Activated T-helper 2 cell treated with anti-CD3 and anti-CD28 coated beads, Interferon-gamma antibody, Interleukin-2, Interleukin-4, amounts not matched to agents 10 μg/mL and 5 μg/mL and 100 μg/mL, durations not matched to agents 14 hours and 24 hours and 36 hours (primary cell): ENCODE results near the gene PRC1. TPM values are rescaled to one million over a fixed set of nuclear protein-coding genes. Genes with fewer than 3 reads are reported as not detected.

ENCODE experiments used
- DNase-seq: peaks from one replicate; pipeline ENCODE4 v3.0.0; 2021; ENCODE audit warnings: low spot score
- H3K27ac Mint-ChIP-seq: one replicate; pipeline ENCODE4 v1.8.0; 2021; ENCODE audit warnings: mixed read lengths
- H3K27me3 Mint-ChIP-seq: one replicate; pipeline ENCODE4 v1.8.0; 2021; ENCODE audit warnings: low read depth, mixed read lengths
- H3K36me3 Mint-ChIP-seq: one replicate; pipeline ENCODE4 v1.8.0; 2021; ENCODE audit warnings: low read depth, mixed read lengths
- H3K4me1 Mint-ChIP-seq: one replicate; pipeline ENCODE4 v1.8.0; 2021; ENCODE audit warnings: low read depth, mixed read lengths
- H3K4me3 Mint-ChIP-seq: one replicate; pipeline ENCODE4 v1.8.0; 2021; ENCODE audit warnings: low read depth, mild to moderate bottlenecking, moderate library complexity, mixed read lengths
- H3K9me3 Mint-ChIP-seq: one replicate; pipeline ENCODE4 v1.8.0; 2021; ENCODE audit warnings: mixed read lengths
- intact Hi-C: fragments of 100-400 bp; cut with micrococcal nuclease; formaldehyde crosslinking; loops from one replicate; pipeline ENCODE4 v1.15.1; 2023
- total RNA-seq: library from RNA; stranded (reverse); gene quantifications from 2 replicates; pipeline ENCODE4 v1.2.3, GENCODE V29; 2022

PRC1 gene
- total RNA-seq, 1 donor from 2014 or later = 95.2 TPM

DNA sequence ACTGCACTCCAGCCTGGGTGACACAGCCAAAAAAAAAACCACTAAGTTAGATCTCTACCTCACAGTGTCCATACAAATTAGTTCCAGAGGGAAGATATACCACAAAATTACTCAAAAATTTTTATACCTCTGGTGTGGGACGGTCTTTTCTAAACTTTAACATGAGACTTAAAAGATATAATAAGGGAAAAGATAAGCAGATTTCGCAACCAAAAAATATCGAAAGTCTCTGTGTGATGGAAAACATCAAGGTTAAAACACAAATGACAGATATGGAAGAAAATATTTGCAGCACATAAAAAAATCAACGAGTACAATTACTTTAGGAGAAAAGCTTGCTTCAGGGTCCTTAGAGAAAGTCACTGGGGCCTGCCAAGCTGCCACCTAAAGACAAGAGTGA is 72.4 kb downstream of the PRC1 start:
- Mint-ChIP-seq H3K36me3 (peaks cover 66% of the 10 kb centered on the region), H3K27ac (peak overlapping the region; percentile 17), H3K9me3 (no peaks in the 10 kb centered on the region)

GRCh38 chr15:90918835-90919234 is 75.5 kb downstream of the PRC1 start:
- no peaks in the 10 kb centered on the region for H3K9me3 Mint-ChIP-seq
- H3K36me3 Mint-ChIP-seq = peaks cover 83% of the 10 kb centered on the region
- H3K27me3 Mint-ChIP-seq = no peaks in the 10 kb centered on the region
- DNase-seq = no peak
- H3K27ac Mint-ChIP-seq = no peak overlapping the region
- H3K4me3 Mint-ChIP-seq = no peak overlapping the region
- peaks cover 11% of the 10 kb centered on the region for H3K4me1 Mint-ChIP-seq
- intact Hi-C loops = no loop called here

More for the DNA sequence above, 72.4 kb downstream of the PRC1 start:
- Mint-ChIP-seq H3K4me3 (no peak overlapping the region), H3K4me1 (peaks cover 21% of the 10 kb centered on the region), H3K27me3 (no peaks in the 10 kb centered on the region)
- no peak for DNase-seq
- intact Hi-C loops = no loop called here

- no peak overlapping the region for H3K27ac Mint-ChIP-seq
- no peaks in the 10 kb centered on the region for H3K9me3 Mint-ChIP-seq
- no peak for DNase-seq
- H3K4me3 Mint-ChIP-seq = no peak overlapping the region
- intact Hi-C loops = no loop called here
- peaks cover 9% of the 10 kb centered on the region for H3K4me1 Mint-ChIP-seq
- no peaks in the 10 kb centered on the region for H3K27me3 Mint-ChIP-seq
- peaks cover 86% of the 10 kb centered on the region for H3K36me3 Mint-ChIP-seq
Measured at GRCh38 chr15:90918034-90918788, 76.1 kb downstream of the PRC1 start.

DNA sequence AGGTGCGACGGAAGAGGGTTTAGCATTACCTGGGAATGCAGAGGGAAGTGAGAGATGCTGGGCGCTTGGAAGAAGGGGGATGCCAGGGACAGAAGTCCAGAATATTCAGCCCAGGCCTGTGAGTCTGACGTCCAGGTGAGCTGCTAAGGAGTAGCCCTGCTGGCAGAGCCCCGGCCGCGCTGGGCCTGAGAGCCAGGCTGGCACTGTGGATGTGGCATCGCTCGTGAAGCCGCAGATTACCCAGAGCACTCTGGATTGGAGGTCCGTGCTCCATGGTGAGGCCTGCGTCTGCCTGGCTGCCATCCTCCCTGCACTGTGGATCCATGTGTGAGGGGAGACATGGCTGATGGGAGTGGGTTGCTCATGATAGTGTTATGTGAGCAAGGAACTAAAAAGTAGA is 76.8 kb downstream of the PRC1 start:
- H3K4me1 Mint-ChIP-seq = peaks cover 6% of the 10 kb centered on the region
- peaks cover 88% of the 10 kb centered on the region for H3K36me3 Mint-ChIP-seq
- intact Hi-C loops = no loop called here
- no peaks in the 10 kb centered on the region for H3K9me3 Mint-ChIP-seq
- no peaks in the 10 kb centered on the region for H3K27me3 Mint-ChIP-seq
- DNase-seq = no peak
- H3K4me3 Mint-ChIP-seq = no peak overlapping the region
- no peak overlapping the region for H3K27ac Mint-ChIP-seq

DNA sequence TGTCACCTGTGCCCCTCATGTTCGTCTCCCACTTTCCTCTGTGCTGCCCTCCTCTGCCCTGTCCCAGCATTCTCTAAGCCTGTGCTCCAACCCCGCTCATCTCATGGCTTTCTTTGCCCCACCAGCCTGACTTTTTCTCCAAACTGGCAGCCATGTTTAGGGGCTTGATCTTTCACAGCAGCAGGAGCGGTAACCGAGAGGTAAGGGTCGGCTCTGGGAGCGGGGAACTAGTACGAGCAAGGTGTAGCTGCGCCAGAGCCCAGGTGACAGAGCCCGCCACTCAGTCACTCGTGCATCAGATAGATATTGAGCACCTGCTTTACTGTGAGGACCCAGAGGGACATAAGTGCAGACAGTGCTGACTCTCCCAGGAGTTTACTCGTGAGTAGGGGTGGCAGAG is 77.9 kb downstream of the PRC1 start:
- Mint-ChIP-seq H3K27me3 (no peaks in the 10 kb centered on the region), H3K27ac (no peak overlapping the region), H3K4me1 (peaks cover 1% of the 10 kb centered on the region), H3K4me3 (no peak overlapping the region), H3K9me3 (no peaks in the 10 kb centered on the region), H3K36me3 (peaks cover 91% of the 10 kb centered on the region)
- intact Hi-C loops = no loop called here
- no peak for DNase-seq

Other genes starting within 250 kb of the PRC1 start
- gene FURIN, start 125.9 kb downstream of the PRC1 start, total RNA-seq = 564 and 570 TPM in 2 replicates
- gene FES, start 110.0 kb downstream of the PRC1 start, total RNA-seq = 51.9 and 55.8 TPM in 2 replicates
- 200 and 201 TPM in 2 replicates for gene MAN2A2, start 91.2 kb downstream of the PRC1 start, total RNA-seq
- 38.6 and 43.0 TPM in 2 replicates for gene HDDC3, start 62.0 kb downstream of the PRC1 start, total RNA-seq
- 74.1 and 75.7 TPM in 2 replicates for gene UNC45A, start 59.2 kb downstream of the PRC1 start, total RNA-seq
- gene RCCD1, start 39.7 kb downstream of the PRC1 start, total RNA-seq = 30.1 and 31.0 TPM in 2 replicates
- 19.2 and 22.4 TPM in 2 replicates for gene VPS33B, start 28.1 kb upstream of the PRC1 start, total RNA-seq
- gene SV2B, start 105.7 kb upstream of the PRC1 start, total RNA-seq = 0.02 TPM in 2 replicates